NCI-H2081 treated with DMSO at 0.1 percent for 48 hours (cell line): ENCODE measurements around the gene DGKI.
"Not testable (repeated sequence)": the region's sequence is repeated elsewhere in the genome, so short reads cannot be mapped to it uniquely, and the experiment has no call there.

ENCODE experiments used
- DNase-seq: peaks from one replicate; lab custom pipeline; 2025; lab: John Stamatoyannopoulos, UW

The DGKI gene

GRCh38 chr7:137835486-137836112 lies 11.2 kb downstream of the DGKI start:
- no peak for DNase-seq

DNA sequence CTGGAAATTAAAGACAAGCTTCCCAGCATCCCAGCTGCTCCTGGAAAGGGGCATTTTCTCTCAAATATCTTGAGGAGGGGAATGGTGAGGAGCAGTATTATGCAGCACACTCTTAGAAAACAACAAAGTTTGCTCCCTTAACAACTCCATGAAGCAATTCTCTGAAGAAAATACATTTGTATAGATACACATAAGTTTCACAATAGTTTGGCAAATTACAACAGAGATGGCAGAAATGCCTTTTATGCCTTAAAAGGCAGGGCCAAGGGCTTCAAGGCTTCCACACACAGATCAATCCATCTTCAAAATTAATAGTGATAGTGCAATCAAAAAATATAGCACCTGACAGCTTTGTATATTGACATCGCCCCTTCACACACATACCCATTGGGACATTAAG lies 12.2 kb downstream of the DGKI start:
- DNase-seq = no peak

GRCh38 chr7:137832990-137833389 lies 13.8 kb downstream of the DGKI start:
- DNase-seq = not testable (repeated sequence)

DNA sequence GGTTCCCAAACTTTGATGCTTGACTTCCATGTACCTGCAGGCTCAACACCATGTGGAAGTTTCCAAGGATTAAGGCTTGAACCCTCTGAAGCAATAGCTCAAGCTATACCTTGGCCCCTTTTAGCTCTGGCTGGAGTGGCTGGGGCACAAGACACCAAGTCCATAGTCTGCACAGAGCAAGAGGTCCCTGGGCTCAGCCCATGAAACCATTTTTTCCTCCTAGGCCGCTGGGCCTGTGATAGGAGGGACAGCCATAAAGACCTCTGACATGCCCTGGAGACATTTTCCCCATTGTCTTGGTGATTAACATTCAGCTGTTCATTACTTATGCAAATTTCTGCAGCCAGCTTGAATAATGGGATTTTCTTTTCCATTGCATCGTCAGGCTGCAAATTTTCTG lies 14.4 kb downstream of the DGKI start:
- DNase-seq = no peak

DNA sequence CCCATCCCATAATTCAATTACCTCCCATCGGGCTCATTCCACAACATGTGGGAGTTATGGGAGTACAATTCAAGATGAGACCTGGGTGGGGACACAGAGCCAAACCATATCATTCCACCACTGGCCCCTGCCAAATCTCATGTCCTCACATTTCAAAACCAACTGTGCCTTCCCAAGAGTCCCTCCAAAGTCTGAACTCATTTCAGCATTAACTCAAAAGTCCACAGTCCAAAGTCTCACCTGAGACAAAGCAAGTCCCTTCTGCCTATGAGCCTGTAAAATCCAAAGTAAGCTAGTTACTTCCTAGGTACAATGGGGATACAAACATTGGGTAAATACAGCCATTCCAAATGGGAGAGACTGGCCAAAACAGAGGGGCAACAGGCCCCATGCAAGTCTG lies 15.2 kb downstream of the DGKI start:
- DNase-seq = not testable (repeated sequence)

DNA sequence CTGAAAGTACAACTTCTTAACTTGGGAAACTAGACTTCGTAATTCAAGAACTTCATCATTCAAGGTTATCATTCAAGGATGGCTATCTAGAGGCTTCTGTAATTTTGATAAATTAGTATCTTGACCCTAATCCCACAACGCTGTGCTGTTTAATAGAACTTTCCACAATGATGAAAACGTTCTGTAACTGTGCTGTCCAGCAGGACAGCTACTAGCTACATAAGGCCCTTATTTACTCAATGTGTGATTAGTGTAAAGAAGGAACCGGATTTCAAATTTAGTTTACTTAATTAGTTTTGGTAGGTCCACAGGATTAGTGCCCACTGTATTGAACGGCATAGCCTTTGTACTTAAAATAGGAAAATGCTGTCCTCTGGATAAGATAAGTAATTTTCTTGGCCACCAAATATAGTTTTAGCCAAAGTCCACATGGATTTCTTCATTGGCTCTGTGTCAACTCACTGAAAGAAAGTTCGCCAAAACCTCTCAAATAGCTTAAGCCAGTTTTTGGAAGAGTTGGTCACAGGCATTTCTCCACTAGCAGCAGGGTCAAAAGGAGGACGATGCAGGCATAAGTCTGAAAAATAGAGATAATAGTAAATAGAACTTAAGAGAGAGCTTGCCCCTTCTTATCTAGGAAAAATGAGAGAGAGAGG lies 17.3 kb downstream of the DGKI start:
- DNase-seq = no peak

- no peak for DNase-seq
Measured at GRCh38 chr7:137828456-137828855, 18.3 kb downstream of the DGKI start.

- no peak for DNase-seq
Measured at GRCh38 chr7:137825489-137825888, 21.3 kb downstream of the DGKI start.

GRCh38 chr7:137820677-137821420 lies 25.9 kb downstream of the DGKI start:
- DNase-seq = no peak

GRCh38 chr7:137820156-137820555 lies 26.6 kb downstream of the DGKI start:
- DNase-seq = no peak

DNA sequence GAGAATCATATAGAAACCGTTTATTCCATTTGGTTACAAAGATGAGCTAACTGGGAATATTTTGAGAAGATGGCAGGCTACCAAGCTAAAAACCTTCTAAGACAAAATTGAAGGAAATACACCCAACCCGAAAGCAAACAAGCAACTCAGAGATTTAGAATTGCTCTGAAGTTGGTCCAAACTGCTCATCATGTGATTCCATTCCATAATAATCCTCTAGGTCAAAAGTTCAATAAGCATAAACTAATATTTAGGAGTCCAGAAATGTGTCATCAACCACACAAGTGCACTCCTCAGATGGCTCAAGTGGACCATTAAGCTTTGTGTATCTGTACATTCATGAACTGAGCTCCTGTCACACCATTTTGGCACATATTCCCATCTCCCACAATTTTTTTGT lies 28.7 kb downstream of the DGKI start:
- no peak for DNase-seq

- no peak for DNase-seq
Measured at GRCh38 chr7:137816696-137817320, 30.0 kb downstream of the DGKI start.

- DNase-seq = no peak
Measured at GRCh38 chr7:137813541-137813940, 33.2 kb downstream of the DGKI start.

GRCh38 chr7:137810248-137810647 lies 36.5 kb downstream of the DGKI start:
- no peak for DNase-seq

DNA sequence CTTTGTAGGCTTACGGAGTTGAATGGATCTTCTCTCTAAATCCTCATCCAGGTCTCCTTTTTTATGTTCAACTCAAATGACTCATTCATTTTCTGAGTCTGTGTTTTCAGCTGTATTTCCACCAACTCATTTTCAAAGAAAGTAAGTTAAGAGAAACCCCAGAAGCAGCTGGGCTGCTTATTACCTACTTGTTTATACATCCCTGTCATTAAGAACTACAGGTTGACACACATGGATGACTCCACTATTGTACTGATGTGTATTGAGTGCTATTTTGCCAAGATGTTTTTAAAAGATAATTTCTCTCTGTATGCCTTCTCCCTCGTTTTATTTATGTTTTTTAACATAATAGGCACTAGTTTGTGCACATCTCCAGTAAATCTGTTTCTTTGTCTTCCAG lies 41.9 kb downstream of the DGKI start:
- DNase-seq = peak; percentile 38

GRCh38 chr7:137801491-137801890 lies 45.3 kb downstream of the DGKI start:
- DNase-seq = no peak

DNA sequence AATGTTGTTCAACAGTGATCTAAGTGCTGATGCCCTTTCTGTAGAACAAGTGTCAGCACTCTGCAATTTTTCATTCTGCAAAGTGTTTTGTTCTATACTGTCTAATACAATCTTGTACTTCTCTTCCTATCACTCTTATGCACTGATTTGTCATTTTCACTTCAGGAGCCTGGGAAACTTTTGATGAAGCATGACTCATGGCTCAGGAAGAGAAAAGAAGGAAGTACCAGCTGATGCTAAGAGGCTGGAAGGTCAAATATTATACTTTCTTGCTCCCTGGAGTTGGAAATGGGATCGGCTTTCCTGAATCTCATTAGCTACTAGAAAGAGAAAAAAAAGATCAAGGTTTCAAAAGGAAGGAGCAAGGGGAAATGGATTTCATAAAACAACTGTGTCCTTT lies 45.8 kb downstream of the DGKI start:
- no peak for DNase-seq

- no peak for DNase-seq
Measured at GRCh38 chr7:137798073-137798763, 48.6 kb downstream of the DGKI start.

DNA sequence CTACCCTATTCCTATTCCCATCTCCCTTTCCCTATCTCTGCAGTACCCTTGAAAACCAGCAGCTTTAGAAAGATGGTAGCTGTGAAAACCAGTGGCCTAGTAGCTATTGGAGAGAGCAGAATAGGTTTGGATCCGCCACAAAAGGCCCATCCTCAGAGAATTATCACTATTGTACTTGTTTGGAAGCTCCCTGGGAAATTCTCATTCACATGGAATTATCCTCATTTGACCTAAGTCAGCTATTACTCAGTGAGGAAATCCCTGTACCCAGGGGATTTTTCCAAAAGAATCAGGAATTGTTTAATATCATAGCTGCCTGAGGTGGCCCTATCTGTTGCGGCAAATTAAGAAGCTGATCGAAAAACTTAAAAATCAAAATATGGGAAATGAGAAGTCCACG lies 51.6 kb downstream of the DGKI start:
- no peak for DNase-seq

GRCh38 chr7:137791930-137792329 lies 54.8 kb downstream of the DGKI start:
- no peak for DNase-seq

GRCh38 chr7:137790828-137791227 lies 55.9 kb downstream of the DGKI start:
- DNase-seq = no peak

DNA sequence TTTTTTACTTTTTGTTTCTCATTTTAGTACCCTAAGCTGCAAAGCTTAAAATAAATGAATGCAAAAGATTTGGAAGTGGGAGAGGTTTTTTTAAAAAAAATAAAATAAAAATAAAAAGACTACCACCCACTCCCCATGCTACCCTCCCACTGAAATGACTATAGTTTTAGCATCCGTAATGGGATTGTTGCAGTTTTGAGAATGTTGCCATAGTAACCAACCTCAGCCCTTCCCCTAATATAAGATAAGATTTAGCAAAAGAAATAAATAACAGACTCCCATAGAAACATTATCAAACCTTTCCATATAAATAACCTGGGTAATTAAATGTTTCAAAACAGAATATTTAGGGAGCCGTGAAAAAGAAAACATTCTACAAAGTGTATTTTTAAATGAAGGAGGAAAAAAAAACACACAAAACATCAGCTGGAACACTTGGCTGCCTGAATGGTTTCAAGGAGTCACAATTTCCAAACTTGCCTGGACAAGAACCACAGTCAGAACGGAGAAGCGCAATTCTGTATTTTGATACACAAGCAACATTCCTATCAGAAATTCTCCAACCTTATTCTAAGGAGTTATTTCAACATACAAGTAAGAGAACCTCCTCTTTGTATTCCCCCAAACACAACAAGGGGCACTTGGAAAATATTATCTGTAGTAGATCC lies 57.4 kb downstream of the DGKI start:
- no peak for DNase-seq
